HepG2 (cell line): ENCODE data around the gene PAN2. TPM values are rescaled to one million over a fixed set of nuclear protein-coding genes. Genes with fewer than 3 reads are reported as not detected.

ENCODE experiments used
- ARNTL ChIP-seq: sonication (generic); formaldehyde crosslinking; IDR thresholded peaks from 2 replicates; pipeline ENCODE4 v1.4.0; 2020; ENCODE audit warnings: mild to moderate bottlenecking, missing genetic modification reagents
- BCL3 ChIP-seq: sonication (generic); formaldehyde crosslinking; IDR thresholded peaks from 2 replicates; pipeline ENCODE4 v1.5.1; 2020; ENCODE audit warnings: mild to moderate bottlenecking, missing genetic modification reagents, moderate library complexity
- CEBPG ChIP-seq: IDR thresholded peaks from 2 replicates; pipeline ENCODE4 v1.6.1; 2016
- CSRNP2 ChIP-seq: sonication (generic); formaldehyde crosslinking; conservative IDR thresholded peaks from 2 replicates; pipeline ENCODE4 v1.8.0; 2022; ENCODE audit warnings: low read depth, missing genetic modification reagents
- ESRRA ChIP-seq: sonication (generic); formaldehyde crosslinking; IDR thresholded peaks from 2 replicates; pipeline ENCODE4 v1.5.1; 2020; ENCODE audit warnings: mild to moderate bottlenecking, low read depth, missing genetic modification reagents
- HBP1 ChIP-seq: IDR thresholded peaks from 2 replicates; pipeline ENCODE4 v1.6.1; 2016; ENCODE audit warnings: low read depth, control low read depth
- KIAA2018 ChIP-seq: sonication (generic); formaldehyde crosslinking; IDR thresholded peaks from 2 replicates; pipeline ENCODE4 v1.5.0; 2020; ENCODE audit warnings: mild to moderate bottlenecking, missing genetic modification reagents, borderline replicate concordance
- MED13 ChIP-seq: sonication (generic); formaldehyde crosslinking; IDR thresholded peaks from 2 replicates; pipeline ENCODE4 v1.5.0; 2020; ENCODE audit warnings: missing genetic modification reagents
- PAF1 ChIP-seq: IDR thresholded peaks from 2 replicates; pipeline ENCODE4 v1.6.1; 2016; ENCODE audit warnings: missing genetic modification reagents, missing compliant biosample characterization
- POLR2AphosphoS2 ChIP-seq: IDR thresholded peaks from 2 replicates; pipeline ENCODE4 v1.6.1; 2011; ENCODE audit warnings: low read depth, low read length, improper control_type of control experiment
- RXRA ChIP-seq: sonication (generic); formaldehyde crosslinking; IDR thresholded peaks from 2 replicates; pipeline ENCODE4 v1.5.1; 2020; ENCODE audit warnings: missing genetic modification reagents
- ZNF232 ChIP-seq: sonication (generic); formaldehyde crosslinking; IDR thresholded peaks from 2 replicates; pipeline ENCODE4 v1.4.0; 2020; ENCODE audit warnings: missing genetic modification reagents, borderline replicate concordance
- ZNF382 ChIP-seq: sonication (generic); formaldehyde crosslinking; IDR thresholded peaks from 2 replicates; pipeline ENCODE4 v1.5.0; 2020; ENCODE audit warnings: missing genetic modification reagents, mild to moderate bottlenecking, borderline replicate concordance
- ZNF773 ChIP-seq: sonication (generic); formaldehyde crosslinking; IDR thresholded peaks from 2 replicates; pipeline ENCODE4 v1.4.0; 2020; ENCODE audit warnings: missing genetic modification reagents, borderline replicate concordance
- ZNF782 ChIP-seq: sonication (generic); formaldehyde crosslinking; IDR thresholded peaks from 2 replicates; pipeline ENCODE4 v1.4.0; 2020; ENCODE audit warnings: missing genetic modification reagents, mild to moderate bottlenecking, borderline replicate concordance
- polyA plus RNA-seq, 8 experiments: library from polyadenylated mRNA; depleted of rRNA in 3 of 8; stranded (reverse) in 7 of 8; unstranded in 1 of 8; fragments of >200 nt; fragmentation: Illumina TruSeq in 4 of 8; extraction: Trizol in 4 of 8; gene quantifications; 2 replicates each; pipeline versions ENCODE4 v1.2.1 to v1.2.3, GENCODE V29; 2011 to 2016; ENCODE audit warnings: low read depth in 4 of 8, missing spikeins in 1 of 8, mixed read lengths in 1 of 8; ENCODE audit not compliant: insufficient read depth in 1 of 8
- total RNA-seq, 5 experiments: library from RNA; depleted of rRNA; stranded (reverse); fragments of >200 nt; fragmentation: Illumina TruSeq; extraction: Trizol; gene quantifications; 2 replicates each; pipeline ENCODE4 v1.2.3, GENCODE V29; 2016; ENCODE audit warnings: low read depth in 1 of 5

PAN2 gene
- total and polyA plus RNA-seq, 2 of the 13 experiments (the other 11 are each of a cell fraction or from before 2014, with no cell fraction given), result 27.2 to 61.1 TPM

GRCh38 chr12:56315622-56316473 is 18.0 kb downstream of the PAN2 start, which contains the start of gene CNPY2 (continued):
- TF ChIP-seq ESRRA (CRISPR knock-in tag), result peak; percentile 45; the same call in 1 of the 2 replicates
- peak; percentile 33; the same call in 1 of the 2 replicates for TF ChIP-seq HBP1
- TF ChIP-seq CSRNP2 (CRISPR knock-in tag), result no peak
- TF ChIP-seq ZNF232 (CRISPR knock-in tag), result peak; percentile 81; the same call in 1 of the 2 replicates
- TF ChIP-seq PAF1 (CRISPR knock-in tag), result no peak
- no peak; the same call in none of the 2 replicates for TF ChIP-seq CEBPG
- TF ChIP-seq POLR2AphosphoS2, result no peak
- TF ChIP-seq MED13 (CRISPR knock-in tag), result peak; percentile 60; the same call in 1 of the 2 replicates
- TF ChIP-seq ZNF382, result no peak
- TF ChIP-seq ARNTL, result peak; percentile 97
- no peak; the same call in 1 of the 2 replicates for TF ChIP-seq BCL3 (CRISPR knock-in tag)
- TF ChIP-seq ZNF782 (CRISPR knock-in tag), result peak; percentile 81
- no peak; the same call in 1 of the 2 replicates for TF ChIP-seq ZNF773 (CRISPR knock-in tag)
- no peak for TF ChIP-seq KIAA2018
- peak; percentile 40 for TF ChIP-seq RXRA (CRISPR knock-in tag)
